Renal pelvis (tissue), 4 donors: Measurements from ENCODE around the gene CEP85. TPM values are rescaled to one million over a fixed set of nuclear protein-coding genes. Genes with fewer than 3 reads are reported as not detected.
"Not testable (repeated sequence)": the region's sequence is repeated elsewhere in the genome, so short reads cannot be mapped to it uniquely, and the experiment has no call there.

Experiments used
- DNase-seq: peaks from one replicate; pipeline ENCODE4 v3.0.0-alpha.2; 2013
- polyA plus RNA-seq, 3 donors: library from polyadenylated mRNA; unstranded; fragments of 120-200 nt; gene quantifications; one replicate each; pipeline ENCODE4 v1.2.1, GENCODE V29; 2013; ENCODE audit not compliant: insufficient read length in 3 of 3

Gene CEP85
- polyA plus RNA-seq, 3 donors, result 16.2 to 22.5 (median 20.9) TPM

GRCh38 chr1:26220199-26220912 lies 13.6 kb upstream of the CEP85 start:
- peak; percentile 8 for DNase-seq

- no peak for DNase-seq
Observed at GRCh38 chr1:26221094-26221493, 12.9 kb upstream of the CEP85 start.

GRCh38 chr1:26224606-26225005 lies 9.4 kb upstream of the CEP85 start:
- DNase-seq, result no peak

DNA sequence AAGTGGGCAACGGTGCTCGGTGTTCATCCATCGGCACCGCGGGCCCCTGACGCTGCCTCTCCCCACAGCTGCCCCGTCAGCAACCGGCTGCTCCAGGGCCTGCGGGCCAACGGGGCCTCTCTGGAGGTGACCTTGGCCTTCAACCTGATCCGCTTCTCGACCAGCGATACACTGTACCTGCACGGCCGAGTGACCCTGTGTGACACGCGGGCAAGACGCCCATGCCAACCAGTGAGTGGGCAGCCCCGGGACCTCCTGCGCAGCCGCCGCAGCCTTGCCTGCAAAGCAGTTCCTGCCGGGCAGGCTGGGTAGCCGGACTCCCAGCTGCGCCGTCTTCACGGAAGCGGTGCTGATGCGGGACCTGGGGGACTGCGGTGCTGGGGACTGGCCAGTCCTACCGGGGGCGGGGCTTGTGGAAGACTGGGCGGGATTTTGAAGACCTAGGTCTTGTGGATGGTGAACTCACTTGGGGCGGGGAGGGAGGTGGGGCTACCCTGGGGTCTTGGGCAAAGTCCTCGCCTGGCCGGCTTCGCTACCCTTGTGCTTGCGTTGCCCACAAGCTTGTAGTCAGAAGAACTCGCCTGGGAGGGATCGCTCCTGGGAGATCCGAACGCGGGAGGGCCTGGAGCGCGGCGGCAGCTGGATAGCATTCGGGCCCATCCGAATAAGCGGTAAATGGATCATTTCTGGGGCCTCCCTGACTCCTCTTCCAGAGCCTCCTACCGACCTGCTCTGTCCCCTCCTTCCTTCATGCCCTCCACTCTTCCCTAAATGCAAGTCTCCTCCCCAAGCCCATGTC lies 8.8 kb upstream of the CEP85 start:
- peak; percentile 69 for DNase-seq

GRCh38 chr1:26230682-26231081 lies 3.3 kb upstream of the CEP85 start:
- not testable (repeated sequence) for DNase-seq

DNA sequence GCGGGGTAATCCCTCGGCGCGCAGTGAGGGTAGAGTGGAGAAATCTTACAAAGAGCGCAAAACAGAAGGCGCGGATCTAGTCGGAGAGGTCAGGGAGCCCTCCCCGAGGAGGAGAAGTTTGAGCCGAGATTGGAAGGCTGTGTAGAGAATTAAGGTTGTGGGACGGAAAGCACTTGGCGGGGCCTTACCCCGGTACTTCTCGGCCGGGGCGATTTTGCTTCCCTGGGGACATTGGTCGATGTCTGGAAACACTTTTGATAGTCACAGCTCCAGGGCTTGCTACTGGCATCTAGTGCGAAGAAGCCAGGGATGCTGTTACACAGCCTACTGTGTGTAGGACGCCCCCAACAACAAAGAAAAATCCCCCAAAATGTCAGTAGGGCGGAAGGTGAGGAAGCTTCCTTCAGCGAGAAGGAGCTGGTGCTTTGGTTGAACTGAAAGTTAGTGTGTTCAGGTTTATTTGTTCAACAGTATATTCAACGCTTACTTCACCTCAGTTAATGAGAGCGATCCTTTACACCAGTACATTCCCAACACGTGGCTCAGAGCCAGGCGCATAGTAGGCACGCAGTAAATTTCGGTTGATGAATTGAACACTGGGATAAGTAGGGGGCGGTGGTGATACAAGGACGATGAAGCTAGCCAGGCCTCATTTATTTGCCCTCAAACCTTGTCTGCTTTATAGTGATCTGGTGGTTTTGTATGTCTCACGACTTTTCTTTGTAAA lies 807 bp downstream of the CEP85 start:
- DNase-seq, result peak; percentile 10

DNA sequence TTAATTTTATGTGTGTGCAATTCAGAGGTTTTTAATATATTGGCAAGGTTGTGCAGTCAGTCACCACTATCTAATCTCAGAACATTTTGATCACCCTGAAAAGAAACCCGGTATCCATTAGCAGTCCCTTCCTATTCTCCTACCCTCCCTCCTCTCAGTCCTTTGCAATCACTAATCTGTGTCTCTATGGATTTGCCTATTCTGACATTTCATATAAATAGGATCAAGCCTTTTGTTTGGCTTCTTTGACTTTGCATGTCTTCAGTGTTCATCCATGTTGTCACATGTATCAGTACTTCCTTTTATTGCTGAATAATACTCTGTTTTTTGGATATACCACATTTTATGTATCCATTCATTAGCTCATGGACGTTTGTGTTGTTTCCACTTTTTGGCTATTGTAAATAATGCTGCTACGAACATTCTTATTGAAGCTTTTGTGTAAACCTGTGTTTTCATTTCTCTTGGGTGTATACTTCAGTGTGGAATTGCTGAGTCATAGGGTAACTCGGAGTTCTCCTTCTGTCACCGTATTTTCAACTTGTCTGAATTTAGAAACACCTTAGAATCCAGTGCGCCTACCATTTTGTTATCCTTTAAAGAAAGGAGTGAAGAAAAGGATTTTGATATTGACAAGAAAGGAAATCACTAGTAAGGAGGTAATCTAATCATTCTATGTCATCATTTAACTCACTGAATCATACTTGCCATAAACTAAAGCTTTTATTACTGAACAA lies 3.4 kb downstream of the CEP85 start:
- DNase-seq, result no peak

DNA sequence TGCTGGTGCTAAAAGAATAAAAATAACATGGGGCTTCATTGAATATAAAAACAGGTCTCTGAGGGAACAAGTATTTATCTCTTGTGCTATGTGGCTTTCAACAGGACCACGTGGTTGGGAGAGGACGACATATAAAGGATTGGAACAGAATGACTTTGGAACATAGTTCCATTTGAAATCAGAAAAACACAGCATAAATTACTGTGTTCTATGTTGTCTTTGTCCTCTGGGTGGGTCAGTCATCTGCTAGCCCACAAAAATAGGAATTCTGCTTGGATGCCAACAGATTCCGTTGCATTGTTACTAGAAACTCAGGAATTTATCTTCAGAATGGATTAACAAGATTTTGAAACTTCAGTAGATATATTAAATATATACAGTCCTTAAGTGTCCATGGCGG lies 5.9 kb downstream of the CEP85 start:
- DNase-seq, result no peak

DNA sequence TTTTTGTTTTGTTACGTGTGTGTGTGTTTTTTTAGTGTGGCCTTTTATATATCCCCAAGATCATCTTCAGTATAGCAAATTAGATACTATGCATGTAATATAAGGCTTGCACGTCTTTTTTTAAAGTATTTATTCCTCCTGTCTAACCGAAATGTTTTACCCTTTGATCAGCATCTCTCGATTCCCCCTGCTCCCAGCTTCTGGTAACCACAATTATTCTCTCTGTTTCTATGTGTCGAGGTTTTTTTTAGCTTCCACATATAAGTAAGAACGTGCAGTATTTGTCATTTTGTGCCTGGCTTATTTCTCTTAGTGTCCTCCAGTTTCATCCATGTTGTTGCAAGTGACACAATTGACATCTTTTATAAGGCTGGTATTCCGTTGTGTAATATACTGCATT lies 18.7 kb downstream of the CEP85 start:
- no peak for DNase-seq

- no peak for DNase-seq
Observed at GRCh38 chr1:26254404-26254803, 20.4 kb downstream of the CEP85 start.

GRCh38 chr1:26257222-26257621 lies 23.2 kb downstream of the CEP85 start:
- no peak for DNase-seq

DNA sequence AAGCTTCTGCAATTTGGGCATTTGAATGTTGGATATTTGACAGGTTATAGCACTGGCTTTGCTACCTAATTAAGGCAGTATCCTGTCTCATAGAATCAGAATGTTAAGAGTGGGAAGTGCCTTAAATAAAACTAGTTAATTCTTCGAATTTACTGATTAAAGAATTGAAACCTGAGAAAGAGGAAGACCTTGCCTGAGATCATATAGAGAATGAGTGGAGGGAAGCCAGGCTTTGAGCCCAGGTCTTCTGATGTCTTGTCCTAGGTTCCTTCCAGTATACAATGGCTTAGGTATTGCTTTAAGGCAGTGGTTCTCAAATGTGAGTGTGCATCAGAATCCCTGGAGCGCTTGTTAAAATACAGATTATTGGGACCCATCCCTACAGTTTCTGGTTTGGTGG lies 25.0 kb downstream of the CEP85 start:
- no peak for DNase-seq

DNA sequence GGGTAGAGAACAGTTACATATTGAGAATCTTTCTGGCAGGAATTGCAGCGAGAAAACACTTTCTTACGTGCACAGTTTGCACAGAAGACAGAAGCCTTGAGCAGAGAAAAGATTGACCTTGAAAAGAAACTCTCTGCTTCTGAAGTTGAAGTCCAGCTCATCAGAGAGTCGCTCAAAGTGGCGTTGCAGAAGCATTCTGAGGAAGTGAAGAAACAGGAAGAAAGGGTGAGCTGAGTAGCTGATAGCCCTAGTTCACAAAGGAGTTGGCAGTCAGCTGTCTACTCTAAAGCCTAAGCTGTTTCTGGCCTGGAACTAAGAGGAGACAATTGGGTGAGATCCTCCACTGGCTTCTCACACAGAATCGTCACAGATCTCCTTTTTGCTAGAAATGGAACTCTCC lies 25.6 kb downstream of the CEP85 start:
- no peak for DNase-seq

GRCh38 chr1:26263212-26263611 lies 29.2 kb downstream of the CEP85 start:
- DNase-seq, result no peak

DNA sequence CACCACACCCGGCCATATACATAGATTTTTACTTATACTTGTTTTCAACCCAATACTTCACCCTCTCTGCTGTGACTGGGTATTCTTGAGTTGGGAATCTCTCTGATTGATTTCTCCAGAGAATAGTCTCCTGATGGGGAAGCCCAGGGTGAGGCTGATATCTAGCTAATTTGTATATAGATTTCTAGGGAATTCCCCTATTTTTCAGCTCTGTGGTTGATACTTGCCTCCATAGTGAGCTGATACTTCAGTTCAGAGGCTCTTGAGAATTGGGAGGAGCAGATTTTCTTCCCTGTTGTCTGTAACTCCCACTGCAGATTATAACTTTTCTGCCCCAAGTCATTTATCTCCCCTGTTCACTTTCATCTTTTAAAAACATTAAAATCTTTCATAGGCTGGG lies 31.4 kb downstream of the CEP85 start:
- no peak for DNase-seq

DNA sequence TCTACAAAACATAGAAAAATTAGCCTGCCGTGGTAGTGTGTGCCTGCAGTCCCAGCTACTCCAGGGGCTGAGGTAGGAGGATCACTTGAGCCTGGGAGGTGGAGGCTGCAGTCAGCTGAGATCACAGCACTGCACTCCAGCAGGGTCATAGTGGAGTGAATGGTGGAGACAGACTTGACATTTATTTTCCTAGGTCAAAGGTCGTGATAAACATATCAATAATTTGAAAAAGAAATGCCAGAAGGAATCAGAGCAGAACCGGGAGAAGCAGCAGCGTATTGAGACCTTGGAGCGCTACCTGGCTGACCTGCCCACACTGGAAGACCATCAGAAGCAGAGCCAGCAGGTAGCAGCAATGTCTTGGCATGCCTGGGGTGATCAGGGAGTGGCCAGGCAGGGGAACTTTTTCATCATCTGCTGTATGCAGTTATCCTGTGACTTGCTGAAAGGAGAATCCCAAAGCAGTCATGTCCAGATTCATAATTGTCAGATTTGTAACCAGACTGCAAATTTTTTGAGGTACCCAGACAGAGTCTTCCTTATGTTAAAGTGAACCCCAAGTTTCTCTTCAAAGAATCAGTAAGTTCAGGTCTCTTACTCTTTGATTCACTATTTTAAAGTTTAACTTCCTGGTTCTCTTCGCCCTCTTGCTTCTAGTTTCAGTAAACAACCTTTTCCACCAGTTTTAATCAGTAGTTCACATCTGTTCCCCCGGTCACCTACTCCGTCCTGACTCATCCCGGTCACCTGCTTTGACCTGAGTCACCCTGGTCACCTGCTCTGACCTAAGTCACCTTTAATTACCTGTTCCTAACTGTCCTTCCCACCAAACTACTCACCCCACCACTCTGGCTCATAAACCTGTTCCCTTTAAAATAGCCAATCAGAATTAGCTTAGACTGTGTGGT lies 34.5 kb downstream of the CEP85 start:
- no peak for DNase-seq

- DNase-seq, result no peak
Observed at GRCh38 chr1:26269198-26269550, 35.2 kb downstream of the CEP85 start.

DNA sequence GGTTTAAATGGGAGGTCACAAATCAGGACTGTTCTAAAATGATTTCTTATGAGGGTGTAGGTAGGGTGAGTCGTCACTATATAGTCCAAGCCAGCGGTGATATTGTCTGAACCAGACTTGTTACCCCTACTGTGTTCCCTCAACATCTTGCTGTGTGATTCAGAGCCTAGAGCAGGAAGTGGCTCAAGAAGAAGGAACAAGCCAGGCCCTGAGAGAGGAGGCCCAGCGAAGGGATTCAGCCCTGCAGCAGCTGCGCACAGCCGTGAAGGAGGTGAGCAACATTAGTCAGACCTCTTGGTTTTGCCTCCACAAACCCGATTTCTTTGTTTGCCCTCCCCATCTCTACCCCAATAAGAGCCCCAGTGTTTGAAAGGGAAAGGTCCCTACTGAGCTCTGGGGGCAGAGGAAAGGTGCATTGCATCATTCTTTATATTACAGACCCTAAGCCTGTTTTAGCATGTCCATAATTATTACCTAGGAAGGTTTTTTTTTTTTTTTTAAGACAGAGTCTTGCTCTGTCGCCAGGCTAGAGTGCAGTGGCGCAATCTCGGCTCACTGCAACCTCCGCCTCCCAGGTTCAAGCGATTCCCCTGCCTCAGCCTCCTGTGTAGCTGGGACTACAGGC lies 40.9 kb downstream of the CEP85 start:
- DNase-seq, result no peak

GRCh38 chr1:26275580-26276431 lies 41.8 kb downstream of the CEP85 start:
- DNase-seq, result peak; percentile 75

- DNase-seq, result no peak
Observed at GRCh38 chr1:26276432-26276838, 42.4 kb downstream of the CEP85 start.
